ENCODE measurements around the gene CHI3L1.

The CHI3L1 gene

DNA sequence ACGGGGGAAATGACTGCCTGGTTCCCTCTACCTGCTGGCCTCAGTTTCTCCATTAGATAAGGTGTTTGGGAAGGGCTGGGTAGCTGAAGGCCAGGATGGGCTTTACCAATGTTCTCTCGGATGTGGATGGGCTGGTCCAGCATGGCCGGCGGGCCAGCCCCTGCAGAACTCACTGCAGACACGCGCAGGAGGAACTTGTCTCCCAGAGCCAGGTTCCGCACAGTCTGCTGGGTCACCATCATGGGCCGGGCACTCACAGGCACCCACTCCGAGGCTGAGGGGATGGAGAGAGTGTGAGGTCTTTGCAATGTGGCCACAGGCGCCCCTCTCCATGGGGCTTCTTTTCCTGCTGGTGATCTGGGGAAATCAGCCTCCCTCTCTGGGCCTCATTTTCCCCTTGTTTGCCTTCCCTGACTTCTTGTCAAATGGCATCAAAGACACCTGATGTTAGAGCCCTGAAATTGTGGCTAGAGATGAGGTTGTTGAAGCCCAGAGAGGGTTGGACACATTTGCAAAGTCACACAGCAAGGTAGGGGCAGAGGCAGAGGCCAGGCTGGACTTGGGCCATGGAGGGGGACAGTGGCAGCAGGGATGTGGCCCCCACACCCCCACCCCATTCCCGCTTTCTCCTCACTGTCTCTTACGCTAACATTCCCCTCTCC, 12.0 kb downstream of the CHI3L1 start:
- CTCF ChIA-PET: interaction anchor here (0.9 to 20.7 kb wide), 8 partner anchors 8 to 136 kb away, joined by 3 to 313 read pairs (median 6); partner anchors contain the start of gene ADORA1
- H3K4me1 ChIP-seq (ENCODE audit: control extremely low read depth in 1 of 4, control insufficient read depth in 4 of 4, insufficient read depth in 4 of 4, low read length in 3 of 4): peaks cover 0 to 13% (median 2%) of the 10 kb centered on the region in 4 experiments
- H3K27me3 ChIP-seq (replicated peaks in 2 of 5; ENCODE audit: control insufficient read depth in 4 of 5, insufficient read depth in 5 of 5, low read length in 4 of 5): peaks cover 0 to 5% (median 0%) of the 10 kb centered on the region in 5 experiments
- POLR2A ChIA-PET: no interaction called here
- no peak for DNase-seq
- no peak overlapping the region for H3K27ac ChIP-seq (ENCODE audit: insufficient read depth in 1 of 2, low read depth in 1 of 2, low read length in 2 of 2, poor library complexity in 1 of 2, severe bottlenecking in 2 of 2)
- 97% methylated on average over 11 of the region's 12 CpGs for WGBS (ENCODE audit: insufficient coverage)
- H3K36me3 ChIP-seq (ENCODE audit: control insufficient read depth in 4 of 4, insufficient read depth in 4 of 4, low read length in 3 of 4): no peaks in the 10 kb centered on the region
- H3K9me3 ChIP-seq (ENCODE audit: control extremely low read depth in 1 of 5, control insufficient read depth in 4 of 5, insufficient read depth in 2 of 5, low read depth in 1 of 5, low read length in 4 of 5): no peaks in the 10 kb centered on the region
- no peak overlapping the region for H3K4me3 ChIP-seq (ENCODE audit: control insufficient read depth in 1 of 7, extremely low read depth in 1 of 7, insufficient read depth in 4 of 7, low read depth in 2 of 7, low read length in 6 of 7)

GRCh38 chr1:203173566-203173965, 12.9 kb downstream of the CHI3L1 start:
- ChIA-PET POLR2A (no interaction called here), CTCF (interaction anchor here (0.8 to 20.7 kb wide), 17 partner anchors 8 to 136 kb away, joined by 3 to 313 read pairs (median 7); partner anchors contain the start of genes ADORA1 and CHI3L1)
- peaks cover 0 to 5% (median 0%) of the 10 kb centered on the region in 5 experiments for H3K27me3 ChIP-seq (replicated peaks in 2 of 5; ENCODE audit: control insufficient read depth in 4 of 5, insufficient read depth in 5 of 5, low read length in 4 of 5)
- H3K4me1 ChIP-seq (ENCODE audit: control extremely low read depth in 1 of 4, control insufficient read depth in 4 of 4, insufficient read depth in 4 of 4, low read length in 3 of 4): peaks cover 0 to 13% (median 2%) of the 10 kb centered on the region in 4 experiments
- H3K36me3 ChIP-seq (ENCODE audit: control insufficient read depth in 4 of 4, insufficient read depth in 4 of 4, low read length in 3 of 4): no peaks in the 10 kb centered on the region
- no peak overlapping the region for H3K27ac ChIP-seq (ENCODE audit: insufficient read depth in 1 of 2, low read depth in 1 of 2, low read length in 2 of 2, poor library complexity in 1 of 2, severe bottlenecking in 2 of 2)
- H3K4me3 ChIP-seq (ENCODE audit: control insufficient read depth in 1 of 7, extremely low read depth in 1 of 7, insufficient read depth in 4 of 7, low read depth in 2 of 7, low read length in 6 of 7): no peak overlapping the region
- 81% methylated on average over 4 of the region's 5 CpGs for WGBS (ENCODE audit: insufficient coverage)
- no peaks in the 10 kb centered on the region for H3K9me3 ChIP-seq (ENCODE audit: control extremely low read depth in 1 of 5, control insufficient read depth in 4 of 5, insufficient read depth in 2 of 5, low read depth in 1 of 5, low read length in 4 of 5)
- DNase-seq: no peak

DNA sequence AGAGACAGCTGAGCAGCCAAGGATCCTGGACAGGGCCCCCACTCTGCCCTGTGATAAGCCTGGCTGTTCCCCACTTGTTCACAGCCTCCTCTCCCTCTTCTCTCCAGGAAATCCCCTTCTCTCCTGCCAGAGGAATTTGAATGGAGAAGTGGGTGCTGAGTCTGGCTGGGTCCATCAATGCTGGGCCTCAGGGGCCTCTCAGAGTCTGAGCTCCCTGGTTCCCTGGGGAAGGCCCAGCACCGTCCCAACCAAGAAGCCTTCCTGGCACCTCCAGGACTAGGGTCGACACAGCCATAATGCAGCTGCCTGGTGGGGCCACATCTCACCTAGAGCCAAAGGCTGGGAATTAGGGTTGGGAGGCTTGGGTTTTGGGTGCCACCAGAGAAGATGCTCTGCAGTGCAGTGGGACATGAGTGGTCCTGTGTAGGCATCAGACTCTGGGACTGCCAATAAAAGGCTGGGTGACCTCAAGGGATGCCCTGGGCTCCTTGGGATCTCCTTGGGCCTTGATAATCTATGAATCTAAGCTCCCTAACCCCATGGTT, 13.4 kb downstream of the CHI3L1 start:
- H3K4me3 ChIP-seq (ENCODE audit: control insufficient read depth in 1 of 7, extremely low read depth in 1 of 7, insufficient read depth in 4 of 7, low read depth in 2 of 7, low read length in 6 of 7): no peak overlapping the region
- WGBS (ENCODE audit: insufficient coverage): 100% methylated on average over 2 of the region's 2 CpGs
- DNase-seq: no peak
- H3K4me1 ChIP-seq (ENCODE audit: control extremely low read depth in 1 of 4, control insufficient read depth in 4 of 4, insufficient read depth in 4 of 4, low read length in 3 of 4): peaks cover 0 to 13% (median 2%) of the 10 kb centered on the region in 4 experiments
- no peaks in the 10 kb centered on the region for H3K36me3 ChIP-seq (ENCODE audit: control insufficient read depth in 4 of 4, insufficient read depth in 4 of 4, low read length in 3 of 4)
- CTCF ChIA-PET: interaction anchor here (0.8 to 20.7 kb wide), 26 partner anchors 9 to 293 kb away, joined by 3 to 313 read pairs (median 4); partner anchors contain the start of genes ADORA1 and CHI3L1
- no peak overlapping the region for H3K27ac ChIP-seq (ENCODE audit: insufficient read depth in 1 of 2, low read depth in 1 of 2, low read length in 2 of 2, poor library complexity in 1 of 2, severe bottlenecking in 2 of 2)
- no peaks in the 10 kb centered on the region for H3K9me3 ChIP-seq (ENCODE audit: control extremely low read depth in 1 of 5, control insufficient read depth in 4 of 5, insufficient read depth in 2 of 5, low read depth in 1 of 5, low read length in 4 of 5)
- H3K27me3 ChIP-seq (replicated peaks in 2 of 5; ENCODE audit: control insufficient read depth in 4 of 5, insufficient read depth in 5 of 5, low read length in 4 of 5): peaks cover 0 to 5% (median 0%) of the 10 kb centered on the region in 5 experiments
- POLR2A ChIA-PET: no interaction called here

DNA sequence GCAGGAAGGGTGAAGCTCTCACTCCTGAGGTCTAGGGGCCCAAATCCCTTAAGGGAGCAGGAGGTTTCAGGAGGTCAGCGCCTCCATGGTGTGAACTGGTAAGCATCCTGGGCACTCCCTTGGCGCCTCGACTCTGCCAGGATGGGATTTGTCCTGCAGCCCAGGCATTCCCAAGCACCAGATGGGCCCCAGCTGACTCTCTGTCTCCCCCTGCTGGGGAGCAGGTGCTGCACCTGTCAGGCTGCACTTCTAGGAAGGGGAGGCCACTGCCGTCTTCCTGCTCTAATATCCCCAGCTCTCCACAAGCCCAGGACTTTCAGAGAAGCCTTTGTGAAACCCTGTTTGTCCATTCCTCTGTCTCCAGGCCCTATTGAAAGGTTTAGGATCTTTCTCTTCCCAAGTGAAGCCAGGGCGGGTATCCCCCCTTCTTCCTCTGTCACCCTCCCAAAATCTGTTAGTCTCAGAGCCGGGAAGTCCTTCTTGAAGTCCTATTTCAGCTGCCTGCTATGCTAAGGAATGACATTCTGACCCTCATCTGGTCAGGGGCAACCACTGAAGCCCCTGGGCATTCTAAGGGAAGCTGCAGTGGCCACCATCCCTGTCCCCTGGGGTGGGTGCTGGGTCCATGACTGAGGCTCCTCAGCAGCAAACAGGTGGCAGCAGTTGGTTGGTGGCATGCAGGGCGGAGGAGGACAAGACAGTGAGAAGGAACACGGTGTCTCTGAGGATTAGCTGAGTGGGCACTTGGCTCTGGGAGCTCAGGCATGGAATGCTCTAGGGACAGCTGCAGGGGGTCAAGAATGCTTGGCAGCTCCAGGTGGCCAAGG, 14.1 kb downstream of the CHI3L1 start:
- H3K36me3 ChIP-seq (ENCODE audit: control insufficient read depth in 4 of 4, insufficient read depth in 4 of 4, low read length in 3 of 4): no peaks in the 10 kb centered on the region
- H3K4me1 ChIP-seq (ENCODE audit: control extremely low read depth in 1 of 4, control insufficient read depth in 4 of 4, insufficient read depth in 4 of 4, low read length in 3 of 4): peaks cover 0 to 13% (median 2%) of the 10 kb centered on the region in 4 experiments
- ChIA-PET CTCF (interaction anchor here (0.5 to 20.7 kb wide), 32 partner anchors 8 to 489 kb away, joined by 3 to 313 read pairs (median 4); partner anchors contain the start of genes ADORA1 and CHI3L1), POLR2A (interaction anchor here (2.2 kb wide), 1 partner anchor 132 kb away, joined by 9 read pairs; no protein-coding TSS in a partner anchor)
- peak; percentile 42 to 61 (median 43) for DNase-seq
- no peaks in the 10 kb centered on the region for H3K9me3 ChIP-seq (ENCODE audit: control extremely low read depth in 1 of 5, control insufficient read depth in 4 of 5, insufficient read depth in 2 of 5, low read depth in 1 of 5, low read length in 4 of 5)
- WGBS (ENCODE audit: insufficient coverage): 71% methylated on average over 7 of the region's 8 CpGs
- no peak overlapping the region for H3K4me3 ChIP-seq (ENCODE audit: control insufficient read depth in 1 of 7, extremely low read depth in 1 of 7, insufficient read depth in 4 of 7, low read depth in 2 of 7, low read length in 6 of 7)
- H3K27ac ChIP-seq (ENCODE audit: insufficient read depth in 1 of 2, low read depth in 1 of 2, low read length in 2 of 2, poor library complexity in 1 of 2, severe bottlenecking in 2 of 2): no peak overlapping the region
- H3K27me3 ChIP-seq (replicated peaks in 2 of 5; ENCODE audit: control insufficient read depth in 4 of 5, insufficient read depth in 5 of 5, low read length in 4 of 5): peaks cover 0 to 5% (median 0%) of the 10 kb centered on the region in 5 experiments

DNA sequence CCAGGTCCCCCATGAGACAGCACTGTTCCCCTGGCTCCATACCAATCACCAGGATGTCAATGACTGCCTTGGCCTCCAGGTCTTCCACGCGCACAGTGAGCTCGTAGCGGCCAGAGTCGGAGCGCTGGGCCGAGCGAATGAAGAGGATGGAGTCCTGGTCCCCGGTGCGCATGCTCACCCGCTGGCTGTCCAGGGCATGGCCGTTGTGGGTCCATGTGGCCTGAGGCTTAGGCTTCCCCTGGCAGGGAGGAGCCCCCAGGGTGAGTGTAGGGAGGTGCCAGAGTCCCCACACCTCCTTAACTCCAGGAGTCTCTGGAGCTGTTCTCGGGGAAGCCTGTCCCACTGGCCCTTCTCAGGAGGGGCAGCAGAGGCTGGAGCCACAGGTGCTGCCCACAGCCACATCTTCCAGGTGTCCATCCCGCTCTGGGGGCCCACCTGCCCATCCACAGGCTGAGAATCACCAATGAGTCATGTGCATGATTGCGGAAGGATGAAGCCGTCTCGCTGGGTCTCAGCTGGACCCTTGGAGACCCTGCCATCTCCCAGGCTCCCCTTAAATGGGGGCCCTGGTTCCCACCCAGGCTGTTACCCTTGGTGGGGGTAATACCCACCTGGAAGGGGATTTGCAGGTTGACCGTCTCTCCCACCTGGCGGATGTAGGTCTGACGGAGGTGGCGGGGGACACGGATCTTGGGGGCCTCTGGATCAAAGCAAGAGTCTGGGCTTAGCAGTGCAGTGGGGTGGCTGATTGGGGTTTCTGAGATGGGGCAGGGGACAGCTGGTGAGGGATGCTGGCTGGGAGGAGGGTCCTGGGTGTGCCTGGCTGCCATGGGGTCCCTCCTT, 14.9 kb downstream of the CHI3L1 start:
- Histone ChIP-seq H3K4me1 (ENCODE audit: control extremely low read depth in 1 of 4, control insufficient read depth in 4 of 4, insufficient read depth in 4 of 4, low read length in 3 of 4) (peaks cover 0 to 13% (median 4%) of the 10 kb centered on the region in 4 experiments), H3K4me3 (ENCODE audit: control insufficient read depth in 1 of 7, extremely low read depth in 1 of 7, insufficient read depth in 4 of 7, low read depth in 2 of 7, low read length in 6 of 7) (no peak overlapping the region), H3K9me3 (ENCODE audit: control extremely low read depth in 1 of 5, control insufficient read depth in 4 of 5, insufficient read depth in 2 of 5, low read depth in 1 of 5, low read length in 4 of 5) (no peaks in the 10 kb centered on the region), H3K27me3 (replicated peaks in 2 of 5; ENCODE audit: control insufficient read depth in 4 of 5, insufficient read depth in 5 of 5, low read length in 4 of 5) (peaks cover 0 to 5% (median 0%) of the 10 kb centered on the region in 5 experiments), H3K36me3 (ENCODE audit: control insufficient read depth in 4 of 4, insufficient read depth in 4 of 4, low read length in 3 of 4) (no peaks in the 10 kb centered on the region), H3K27ac (ENCODE audit: insufficient read depth in 1 of 2, low read depth in 1 of 2, low read length in 2 of 2, poor library complexity in 1 of 2, severe bottlenecking in 2 of 2) (no peak overlapping the region)
- 97% methylated on average over 19 of the region's 22 CpGs for WGBS (ENCODE audit: insufficient coverage)
- POLR2A ChIA-PET: interaction anchor here (2.2 kb wide), 1 partner anchor 131 kb away, joined by 9 read pairs; no protein-coding TSS in a partner anchor
- CTCF ChIA-PET: interaction anchor here (0.7 to 20.7 kb wide), 28 partner anchors 7 to 295 kb away, joined by 3 to 313 read pairs (median 5); partner anchors contain the start of genes ADORA1 and CHI3L1
- DNase-seq: no peak

- DNase-seq: no peak
- POLR2A ChIA-PET: interaction anchor here (2.2 kb wide), 1 partner anchor 130 kb away, joined by 9 read pairs; no protein-coding TSS in a partner anchor
- Histone ChIP-seq H3K36me3 (ENCODE audit: control insufficient read depth in 4 of 4, insufficient read depth in 4 of 4, low read length in 3 of 4) (no peaks in the 10 kb centered on the region), H3K4me3 (ENCODE audit: control insufficient read depth in 1 of 7, extremely low read depth in 1 of 7, insufficient read depth in 4 of 7, low read depth in 2 of 7, low read length in 6 of 7) (no peak overlapping the region), H3K9me3 (ENCODE audit: control extremely low read depth in 1 of 5, control insufficient read depth in 4 of 5, insufficient read depth in 2 of 5, low read depth in 1 of 5, low read length in 4 of 5) (no peaks in the 10 kb centered on the region), H3K4me1 (ENCODE audit: control extremely low read depth in 1 of 4, control insufficient read depth in 4 of 4, insufficient read depth in 4 of 4, low read length in 3 of 4) (peaks cover 0 to 10% (median 4%) of the 10 kb centered on the region in 4 experiments), H3K27me3 (replicated peaks in 2 of 5; ENCODE audit: control insufficient read depth in 4 of 5, insufficient read depth in 5 of 5, low read length in 4 of 5) (peaks cover 0 to 5% (median 0%) of the 10 kb centered on the region in 5 experiments), H3K27ac (ENCODE audit: insufficient read depth in 1 of 2, low read depth in 1 of 2, low read length in 2 of 2, poor library complexity in 1 of 2, severe bottlenecking in 2 of 2) (no peak overlapping the region)
- WGBS (ENCODE audit: insufficient coverage): 97% methylated on average over 6 of the region's 8 CpGs
- CTCF ChIA-PET: interaction anchor here (0.9 to 20.7 kb wide), 13 partner anchors 8 to 133 kb away, joined by 3 to 313 read pairs (median 4); partner anchors contain the start of genes ADORA1 and CHI3L1
Measured at GRCh38 chr1:203170625-203171330, 15.7 kb downstream of the CHI3L1 start.

Data from common myeloid progenitor, CD34-positive (primary cell).